Heart right ventricle (tissue), 16 donors: ENCODE results near the gene OLIG3. TPM values are rescaled to one million over a fixed set of nuclear protein-coding genes. Genes with fewer than 3 reads are reported as not detected.

Source experiments
- ATAC-seq, 8 donors: fragments of 200-7000 bp; cut with Tn5 transposase; one replicate each; pipeline ENCODE4 v1.9.1; 2020; ENCODE audit warnings: mild to moderate bottlenecking in 8 of 8, moderate library complexity in 8 of 8, moderate number of reproducible peaks in 1 of 8
- DNase-seq, 2 donors: peaks; one replicate each; pipeline ENCODE4 v3.0.0-alpha.2; 2020
- H3K27ac ChIP-seq, 10 donors: fragments of 200-600 bp; sonication (generic) in 2 of 10; one replicate each; pipeline versions ENCODE4 v1.5.0 to v1.8.0; 2020 to 2022; ENCODE audit warnings: mild to moderate bottlenecking in 3 of 10
- H3K27me3 ChIP-seq, 7 donors: fragments of 200-600 bp; one replicate each; pipeline ENCODE4 v1.8.0; 2021 to 2022; ENCODE audit warnings: mild to moderate bottlenecking in 2 of 7
- H3K36me3 ChIP-seq, 9 donors: fragments of 200-600 bp; sonication (generic) in 1 of 9; one replicate each; pipeline versions ENCODE4 v1.5.0 to v1.8.0; 2020 to 2022; ENCODE audit warnings: mild to moderate bottlenecking in 2 of 9
- H3K4me1 ChIP-seq, 9 donors: fragments of 200-600 bp; sonication (generic) in 1 of 9; one replicate each; pipeline versions ENCODE4 v1.5.0 to v1.8.0; 2020 to 2022; ENCODE audit warnings: mild to moderate bottlenecking in 4 of 9
- H3K4me3 ChIP-seq, 10 donors: fragments of 200-600 bp; sonication (generic) in 2 of 10; one replicate each; pipeline versions ENCODE4 v1.5.0 to v1.8.0; 2020 to 2022; ENCODE audit warnings: mild to moderate bottlenecking in 7 of 10, moderate library complexity in 2 of 10
- H3K9me3 ChIP-seq, 11 donors: fragments of 200-600 bp in 10 of 11; sonication (generic) in 2 of 11; one replicate each; pipeline versions ENCODE4 v1.5.0 to v1.8.0; 2013 to 2022; ENCODE audit warnings: mild to moderate bottlenecking in 2 of 11, control low read depth in 1 of 11, moderate library complexity in 1 of 11
- WGBS, 2 donors: extraction: QIAGEN DNeasy Blood & Tissue Kit; methylation state at CpG; one replicate each; pipeline ENCODE4 v1.1.7; 2013; ENCODE audit warnings: inconsistent platforms in 1 of 2; 5-methylcytosine and 5-hydroxymethylcytosine counted together
- intact Hi-C, 10 donors: fragments of 100-400 bp; cut with DNase I; formaldehyde crosslinking; loops; one replicate each; pipeline versions ENCODE4 v1.11.1 to v1.14.2; 2022
- long read RNA-seq, 3 donors: library from polyadenylated mRNA; unstranded; transcript quantifications; one replicate each; pipeline ENCODE4 v2.0.0, GENCODE V29; 2020 to 2021
- polyA plus RNA-seq, 2 donors: library from polyadenylated mRNA; stranded (reverse); fragments of 200-250 nt; gene quantifications; one replicate each; pipeline ENCODE4 v1.2.3, GENCODE V29; 2013
- total RNA-seq, 10 donors: library from RNA; stranded (reverse); fragmentation: NEBNext Ultra II Directional in 3 of 10; extraction: Animal tissue kit (Norgen Biotek cat#: 25700) in 3 of 10; gene quantifications; one replicate each; pipeline versions ENCODE4 v1.2.1 to v1.2.4, GENCODE V29; 2021 to 2023
- TF ChIP-seq, protein P1 (sequence below), 9 donors: fragments of 200-600 bp; sonication (generic) in 2 of 9; IDR thresholded peaks; one replicate each; pipeline versions ENCODE4 v1.5.0 to v1.8.0; 2021 to 2022; ENCODE audit warnings: antibody characterized with exemption in 9 of 9, mild to moderate bottlenecking in 5 of 9, moderate library complexity in 1 of 9
- donor health status: Arrhythmogenic right ventricular cardiomyopathy.
- donor health status: ischemic (EF 13 %, LVEDD 7.1; RV severe dilation, severe dysfunction).
- donor health status: healthy with polysubstance abuse.
- donor health status: DM: no; HTN: yes; CAD: no.
- donor health status: DM: no; HTN: no; CAD: no.
- donor health status: ischemic (EF 25% LVEDD 6.9; RV normal size, moderate dysfunction).
- donor health status: ischemic (EF 25% LVEDD 5.7; RV mildly dilated, moderate dysfunction).
- donor health status: healthy.
- donor health status: DM: yes; HTN: yes; CAD: no.
- donor health status: Ischemic cardiomyopathy.
- donor health status: ischemic (EF 35%, LVEDD 5.7; RV mildly dilated, moderate dysfunction).
- donor health status: nonischemic (EF 11% LVEDD 7.7; RV severe dilation, severe dysfunction).
- donor health status: DM: yes; HTN: yes; CAD: no.
- donor health status: PGD.
- donor health status: ischemic (EF 29% LVEDD 5.4; RV normal size, mild dysfunction).
- donor health status: nonischemic (EF 23%, LVEDD 6.1; RV moderate dilation, normal function).

Gene OLIG3
- total RNA-seq, result not detected
- polyA plus RNA-seq, result not detected
- long read RNA-seq, donor 1, result 0 reads
- long read RNA-seq, donor 2, result 0 reads
- long read RNA-seq, donor 3, result 0 reads

DNA sequence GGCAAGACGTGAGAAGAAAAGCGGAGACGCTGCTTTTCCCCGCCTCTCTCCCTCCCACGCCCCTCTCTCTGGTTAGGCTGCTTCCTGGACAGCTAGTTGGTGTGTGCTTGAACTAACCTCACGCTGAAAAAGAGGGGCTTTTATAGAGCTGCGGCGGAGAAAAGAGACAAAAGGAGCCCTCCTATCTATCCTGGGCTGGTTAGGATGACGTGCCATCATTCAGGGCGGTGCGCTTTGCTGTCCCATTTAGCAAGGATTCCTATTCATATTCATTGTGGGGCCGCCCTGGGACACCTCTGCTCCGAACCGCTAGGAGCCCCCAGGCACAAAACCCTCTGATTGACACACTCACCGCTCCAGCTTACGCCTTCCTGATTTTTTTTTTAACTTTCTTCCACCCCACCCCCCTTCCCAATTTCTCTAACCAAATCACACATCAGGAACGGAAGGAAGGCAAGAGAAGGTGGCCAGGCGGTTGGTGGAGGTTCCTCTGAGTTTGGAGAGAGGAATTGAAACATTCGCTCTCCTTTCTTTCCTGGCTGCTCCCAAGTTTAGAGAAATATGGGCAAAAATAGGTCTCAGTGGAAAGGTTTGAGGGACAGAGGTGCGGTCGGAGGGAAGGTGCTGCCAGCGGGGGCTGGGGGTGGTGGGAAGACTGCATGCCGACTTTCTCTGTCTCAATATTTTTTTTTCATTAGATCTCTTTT, at the start of gene OLIG3:
TSS of gene OLIG3 (minus strand) at position 114 of the 707 bp plus-strand sequence. CDS start 224 bp downstream, outside the sequence.
- Histone ChIP-seq H3K4me1 (peaks cover 5 to 55% (median 29%) of the 10 kb centered on the region in 9 donors), H3K9me3 (no peaks in the 10 kb centered on the region), H3K27me3 (peaks cover 70 to 100% (median 100%) of the 10 kb centered on the region in 7 donors), H3K4me3 (peak within 1 kb of the TSS in 1 of 10 donors; percentile 5), H3K36me3 (no peaks in the 10 kb centered on the region), H3K27ac (no peak within 1 kb of the TSS)
- intact Hi-C loops, result no loop called here
- no peak for ATAC-seq
- no peak for DNase-seq
- WGBS, 2 donors, result 5 to 8% methylated on average over 23 of the region's 23 CpGs
- TF ChIP-seq, protein P1, sequence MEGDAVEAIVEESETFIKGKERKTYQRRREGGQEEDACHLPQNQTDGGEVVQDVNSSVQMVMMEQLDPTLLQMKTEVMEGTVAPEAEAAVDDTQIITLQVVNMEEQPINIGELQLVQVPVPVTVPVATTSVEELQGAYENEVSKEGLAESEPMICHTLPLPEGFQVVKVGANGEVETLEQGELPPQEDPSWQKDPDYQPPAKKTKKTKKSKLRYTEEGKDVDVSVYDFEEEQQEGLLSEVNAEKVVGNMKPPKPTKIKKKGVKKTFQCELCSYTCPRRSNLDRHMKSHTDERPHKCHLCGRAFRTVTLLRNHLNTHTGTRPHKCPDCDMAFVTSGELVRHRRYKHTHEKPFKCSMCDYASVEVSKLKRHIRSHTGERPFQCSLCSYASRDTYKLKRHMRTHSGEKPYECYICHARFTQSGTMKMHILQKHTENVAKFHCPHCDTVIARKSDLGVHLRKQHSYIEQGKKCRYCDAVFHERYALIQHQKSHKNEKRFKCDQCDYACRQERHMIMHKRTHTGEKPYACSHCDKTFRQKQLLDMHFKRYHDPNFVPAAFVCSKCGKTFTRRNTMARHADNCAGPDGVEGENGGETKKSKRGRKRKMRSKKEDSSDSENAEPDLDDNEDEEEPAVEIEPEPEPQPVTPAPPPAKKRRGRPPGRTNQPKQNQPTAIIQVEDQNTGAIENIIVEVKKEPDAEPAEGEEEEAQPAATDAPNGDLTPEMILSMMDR (IDR thresholded peaks at IDR 0.05), result no peak

DNA sequence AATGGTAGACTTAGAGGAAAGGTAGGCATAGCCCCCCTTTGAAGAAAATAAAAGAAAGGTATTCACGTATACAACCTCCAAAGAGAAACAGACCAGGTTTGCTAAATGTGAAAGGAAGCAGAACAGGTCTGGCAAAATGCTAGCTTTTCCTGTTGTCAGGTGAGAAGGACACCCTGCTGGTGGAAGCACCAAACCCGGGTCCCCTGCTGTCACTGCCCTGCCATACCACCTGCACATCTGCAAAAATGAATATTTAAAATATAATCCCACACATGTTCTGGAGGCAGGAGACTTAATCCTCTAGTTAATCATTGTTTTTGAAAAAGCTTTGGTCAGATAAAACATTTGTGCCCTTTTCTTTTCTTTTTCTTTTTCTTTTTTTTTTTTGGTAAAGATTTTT, 48.9 kb upstream of the OLIG3 start:
- no peaks in the 10 kb centered on the region for H3K4me1 ChIP-seq
- ATAC-seq (no peak), DNase-seq (no peak)
- WGBS, 2 donors, result 20 to 21% methylated on average over 2 of the region's 2 CpGs
- intact Hi-C loops, result no loop called here
- H3K36me3 ChIP-seq, result no peaks in the 10 kb centered on the region
- peaks cover 0 to 58% (median 15%) of the 10 kb centered on the region in 7 donors for H3K27me3 ChIP-seq
- no peak overlapping the region for H3K27ac ChIP-seq
- H3K9me3 ChIP-seq, result no peaks in the 10 kb centered on the region
- no peak overlapping the region for H3K4me3 ChIP-seq
- TF ChIP-seq, protein P1 (IDR thresholded peaks at IDR 0.05), result no peak

DNA sequence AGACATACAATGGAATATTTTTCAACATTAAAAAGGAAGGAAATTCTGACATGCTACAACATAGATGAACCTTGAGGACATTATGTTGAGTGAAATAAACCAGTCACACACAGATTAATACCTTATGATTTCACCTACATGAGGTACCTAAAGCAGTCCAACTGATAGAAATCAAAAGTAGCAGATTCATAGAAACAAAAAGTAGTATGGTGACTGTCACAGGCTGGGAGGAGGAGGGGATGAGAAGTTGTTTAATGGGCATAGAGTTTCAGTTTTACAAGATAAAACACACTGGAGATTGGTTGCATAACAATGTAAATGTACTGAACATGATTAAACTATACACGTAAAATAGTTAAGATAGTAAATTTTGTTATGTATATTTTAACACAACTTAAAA, 48.5 kb upstream of the OLIG3 start:
- Histone ChIP-seq H3K36me3 (no peaks in the 10 kb centered on the region), H3K4me3 (no peak overlapping the region), H3K4me1 (no peaks in the 10 kb centered on the region), H3K9me3 (no peaks in the 10 kb centered on the region), H3K27me3 (peaks cover 0 to 59% (median 15%) of the 10 kb centered on the region in 7 donors), H3K27ac (no peak overlapping the region)
- TF ChIP-seq, protein P1 (IDR thresholded peaks at IDR 0.05), result no peak
- WGBS, 2 donors, result 28 to 42% methylated on average over 1 of the region's 1 CpG
- intact Hi-C loops, result no loop called here
- DNase-seq, result no peak
- ATAC-seq, result no peak

DNA sequence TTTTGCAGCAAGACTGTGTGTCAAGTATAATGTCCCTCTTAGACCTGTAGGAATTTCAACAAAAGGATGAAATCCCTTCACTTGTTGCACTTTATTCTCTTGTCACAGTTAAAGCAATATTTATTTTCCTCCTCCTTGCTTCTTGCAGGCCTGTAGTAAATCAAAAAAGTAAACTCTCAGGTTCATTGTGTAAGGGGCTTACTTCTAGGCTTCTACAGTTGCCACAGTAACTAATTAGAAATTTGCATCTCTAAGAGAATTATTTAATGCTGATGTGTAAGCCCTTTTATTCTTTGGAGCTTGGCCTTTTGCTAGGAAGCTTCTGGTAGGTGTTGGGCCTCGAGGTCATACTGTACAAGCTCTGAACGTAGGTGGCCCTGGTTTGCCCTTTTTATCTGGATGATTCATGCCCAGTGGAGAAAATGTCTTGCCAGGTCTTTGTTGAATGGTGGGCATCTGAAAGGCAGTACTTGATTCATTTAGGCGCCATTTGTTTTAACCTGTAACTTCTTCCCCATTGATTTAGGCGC, 47.4 kb upstream of the OLIG3 start:
- no peak overlapping the region for H3K27ac ChIP-seq
- WGBS, 2 donors, result 75 to 78% methylated on average over 4 of the region's 4 CpGs
- no peaks in the 10 kb centered on the region for H3K9me3 ChIP-seq
- TF ChIP-seq, protein P1 (IDR thresholded peaks at IDR 0.05), result no peak
- ATAC-seq, result no peak
- no peak overlapping the region for H3K4me3 ChIP-seq
- no peaks in the 10 kb centered on the region for H3K4me1 ChIP-seq
- no peak for DNase-seq
- H3K36me3 ChIP-seq, result no peaks in the 10 kb centered on the region
- H3K27me3 ChIP-seq, result peaks cover 0 to 59% (median 17%) of the 10 kb centered on the region in 7 donors
- intact Hi-C loops, result no loop called here
